NCI-H774 (cell line): ENCODE data around the gene VWCE.
"Not testable (repeated sequence)": the region's sequence is repeated elsewhere in the genome, so short reads cannot be mapped to it uniquely, and the experiment has no call there.

ENCODE experiments used
- DNase-seq: peaks from one replicate; lab custom pipeline; 2025; lab: John Stamatoyannopoulos, UW

VWCE gene

DNA sequence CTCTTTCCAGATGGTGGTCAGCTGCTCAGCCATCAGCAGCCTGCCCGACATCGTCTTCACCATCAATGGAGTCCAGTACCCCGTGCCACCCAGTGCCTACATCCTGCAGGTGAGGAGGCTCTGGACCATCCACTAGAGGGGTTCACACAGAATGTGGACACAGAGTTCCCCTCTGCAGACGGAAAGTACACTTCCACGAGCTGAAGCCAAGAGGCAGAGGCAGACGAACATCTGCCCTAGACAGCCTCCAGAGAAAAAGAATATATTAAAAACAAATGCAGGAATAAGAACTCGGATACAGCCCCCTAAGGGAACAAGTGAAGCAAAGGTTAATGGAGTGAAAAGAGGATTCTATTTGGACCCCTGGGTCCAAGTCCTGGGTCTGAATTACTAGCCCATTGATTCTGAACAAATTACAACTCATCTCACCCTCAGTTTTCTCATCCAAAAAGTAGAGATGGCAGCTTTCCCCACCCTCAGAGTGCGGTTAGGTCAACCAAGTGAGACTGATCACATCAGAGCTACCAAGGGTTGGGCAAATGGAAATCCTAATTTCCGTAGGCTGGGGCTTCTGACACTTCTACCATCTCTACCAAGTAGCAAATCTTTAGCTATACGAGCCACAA, 83.7 kb downstream of the VWCE start:
- not testable (repeated sequence) for DNase-seq

DNA sequence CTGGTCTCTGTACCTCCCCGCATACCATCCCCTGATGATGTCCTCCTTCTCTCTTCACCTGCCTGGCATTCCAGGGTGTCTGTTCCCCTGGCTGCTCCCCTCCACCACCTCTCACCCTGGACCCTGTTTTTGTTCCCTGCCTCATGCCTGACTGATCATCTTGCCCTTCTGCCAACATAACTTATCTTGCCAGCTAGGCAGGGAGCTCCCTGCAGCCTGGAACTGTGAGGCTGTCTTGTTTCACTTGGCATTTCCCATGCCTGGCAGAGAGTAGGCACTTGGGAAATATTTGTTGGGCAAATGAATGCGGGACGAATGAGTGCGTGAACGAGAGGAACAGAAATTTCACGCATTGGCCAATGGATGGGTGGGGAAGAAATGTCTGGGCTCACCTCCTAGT, 84.5 kb downstream of the VWCE start:
- not testable (repeated sequence) for DNase-seq
